ENCODE results near the gene PLPP3. TPM values are rescaled to one million over a fixed set of nuclear protein-coding genes. Genes with fewer than 3 reads are reported as not detected.

Gene PLPP3
- total RNA-seq, 1 experiment from 2014 or later = 17.5 TPM

GRCh38 chr1:56478734-56479133 lies 100.6 kb downstream of the PLPP3 start:
- Histone ChIP-seq H3K36me3 (no peaks in the 10 kb centered on the region), H3K4me3 (no peak overlapping the region)

GRCh38 chr1:56477164-56478111 lies 101.9 kb downstream of the PLPP3 start:
- peak overlapping the region; percentile 49 for H3K4me3 ChIP-seq
- no peaks in the 10 kb centered on the region for H3K36me3 ChIP-seq
- H3K9me3 ChIP-seq (replicated peaks) = no peaks in the 10 kb centered on the region
- peak overlapping the region; percentile 94 for H3K27ac ChIP-seq
- peaks cover 23% of the 10 kb centered on the region for H3K4me1 ChIP-seq (replicated peaks)
- no peaks in the 10 kb centered on the region for H3K27me3 ChIP-seq (replicated peaks)
- peak; percentile 78 to 82 for DNase-seq (ENCODE audit: low read depth in 1 of 2, low spot score in 2 of 2)

More at GRCh38 chr1:56478734-56479133, 100.6 kb downstream of the PLPP3 start:
- no peak overlapping the region for H3K27ac ChIP-seq
- no peak for DNase-seq (ENCODE audit: low read depth in 1 of 2, low spot score in 2 of 2)
- no peaks in the 10 kb centered on the region for H3K27me3 ChIP-seq (replicated peaks)
- peaks cover 23% of the 10 kb centered on the region for H3K4me1 ChIP-seq (replicated peaks)
- H3K9me3 ChIP-seq (replicated peaks) = no peaks in the 10 kb centered on the region

- no peak overlapping the region for H3K27ac ChIP-seq
- no peaks in the 10 kb centered on the region for H3K9me3 ChIP-seq (replicated peaks)
- no peaks in the 10 kb centered on the region for H3K27me3 ChIP-seq (replicated peaks)
- no peak for DNase-seq (ENCODE audit: low read depth in 1 of 2, low spot score in 2 of 2)
- no peaks in the 10 kb centered on the region for H3K36me3 ChIP-seq
- H3K4me1 ChIP-seq (replicated peaks) = peaks cover 23% of the 10 kb centered on the region
- no peak overlapping the region for H3K4me3 ChIP-seq
Measured at GRCh38 chr1:56473582-56474270, 105.6 kb downstream of the PLPP3 start.

DNA sequence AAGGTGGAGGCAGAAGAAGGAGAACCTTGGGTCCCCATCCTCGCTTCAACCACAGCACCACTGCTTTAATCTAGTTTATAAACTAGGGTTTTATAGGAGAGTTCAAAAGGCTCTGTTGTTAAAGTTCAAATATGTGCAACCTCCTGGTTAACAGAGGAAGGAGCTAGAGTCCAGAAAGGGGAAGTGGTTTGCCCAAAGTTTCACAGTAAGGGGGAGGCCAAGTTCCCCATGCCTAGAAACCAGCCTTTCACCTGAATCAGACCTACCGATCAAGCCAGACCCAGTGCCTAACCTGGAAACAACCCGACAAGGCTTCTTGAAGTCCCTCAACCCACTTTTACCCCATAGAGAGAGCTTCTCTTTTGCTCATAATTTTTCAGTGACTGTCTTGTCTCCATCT lies 106.5 kb downstream of the PLPP3 start:
- Histone ChIP-seq H3K9me3 (replicated peaks) (no peaks in the 10 kb centered on the region), H3K4me1 (replicated peaks) (peaks cover 23% of the 10 kb centered on the region), H3K27me3 (replicated peaks) (no peaks in the 10 kb centered on the region), H3K4me3 (no peak overlapping the region), H3K27ac (no peak overlapping the region), H3K36me3 (no peaks in the 10 kb centered on the region)
- no peak for DNase-seq (ENCODE audit: low read depth in 1 of 2, low spot score in 2 of 2)

DNA sequence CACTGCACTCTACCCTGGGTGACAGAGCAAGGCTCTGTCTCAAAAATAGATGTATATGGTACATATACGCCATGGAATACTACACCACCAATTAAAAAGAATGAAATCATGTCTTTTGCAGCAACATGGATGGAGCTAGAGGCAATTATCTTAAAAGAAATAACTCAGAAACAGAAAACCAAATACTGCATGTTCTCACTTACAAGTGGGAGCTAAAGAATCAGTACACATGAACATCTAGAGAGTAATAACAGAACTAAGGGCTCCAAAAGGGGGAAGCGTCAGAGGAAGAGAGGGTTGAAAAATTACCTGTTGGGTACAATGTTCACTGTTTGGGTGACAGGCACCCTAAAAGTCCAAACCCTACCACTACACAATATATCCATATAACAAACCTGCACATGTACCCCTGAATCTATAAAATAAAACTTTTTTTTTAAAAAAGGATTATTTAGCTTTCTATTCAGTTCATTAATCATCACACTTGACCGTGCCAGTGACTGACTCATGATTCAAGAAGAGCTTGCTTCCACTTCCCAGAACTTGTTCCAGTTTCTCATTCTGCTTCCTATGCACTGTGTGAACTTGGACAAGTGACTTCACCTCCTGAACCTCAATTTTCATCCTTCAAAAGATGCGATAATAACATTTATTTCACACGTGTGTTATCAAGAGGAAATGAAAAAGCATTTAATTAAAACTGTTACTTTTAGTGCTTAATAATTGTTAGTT lies 109.6 kb downstream of the PLPP3 start:
- H3K4me1 ChIP-seq (replicated peaks) = no peaks in the 10 kb centered on the region
- no peak for DNase-seq (ENCODE audit: low read depth in 1 of 2, low spot score in 2 of 2)
- H3K9me3 ChIP-seq (replicated peaks) = no peaks in the 10 kb centered on the region
- no peak overlapping the region for H3K4me3 ChIP-seq
- no peaks in the 10 kb centered on the region for H3K36me3 ChIP-seq
- no peaks in the 10 kb centered on the region for H3K27me3 ChIP-seq (replicated peaks)
- H3K27ac ChIP-seq = no peak overlapping the region

DNA sequence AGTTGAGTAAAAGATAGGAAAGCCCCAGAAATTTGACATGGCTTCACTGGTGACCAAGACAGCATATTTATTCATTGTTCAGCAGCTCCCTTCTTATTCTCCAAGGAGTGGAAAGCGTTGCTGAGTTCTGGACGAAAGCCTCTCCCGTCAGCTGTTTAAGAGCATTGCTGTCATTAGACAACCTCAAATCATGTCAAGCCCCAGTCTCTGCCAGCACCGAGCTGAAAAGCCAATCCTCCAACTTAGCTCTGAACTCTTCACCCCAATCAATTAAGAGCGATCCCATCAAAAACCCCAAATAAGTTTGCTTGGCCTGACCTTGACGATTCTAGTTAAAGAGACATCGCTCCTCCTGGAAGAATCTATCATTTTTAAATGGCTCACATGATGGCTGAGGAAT lies 110.8 kb downstream of the PLPP3 start:
- DNase-seq (ENCODE audit: low read depth in 1 of 2, low spot score in 2 of 2) = no peak
- no peak overlapping the region for H3K27ac ChIP-seq
- no peaks in the 10 kb centered on the region for H3K36me3 ChIP-seq
- no peaks in the 10 kb centered on the region for H3K27me3 ChIP-seq (replicated peaks)
- H3K4me1 ChIP-seq (replicated peaks) = no peaks in the 10 kb centered on the region
- no peaks in the 10 kb centered on the region for H3K9me3 ChIP-seq (replicated peaks)
- no peak overlapping the region for H3K4me3 ChIP-seq

DNA sequence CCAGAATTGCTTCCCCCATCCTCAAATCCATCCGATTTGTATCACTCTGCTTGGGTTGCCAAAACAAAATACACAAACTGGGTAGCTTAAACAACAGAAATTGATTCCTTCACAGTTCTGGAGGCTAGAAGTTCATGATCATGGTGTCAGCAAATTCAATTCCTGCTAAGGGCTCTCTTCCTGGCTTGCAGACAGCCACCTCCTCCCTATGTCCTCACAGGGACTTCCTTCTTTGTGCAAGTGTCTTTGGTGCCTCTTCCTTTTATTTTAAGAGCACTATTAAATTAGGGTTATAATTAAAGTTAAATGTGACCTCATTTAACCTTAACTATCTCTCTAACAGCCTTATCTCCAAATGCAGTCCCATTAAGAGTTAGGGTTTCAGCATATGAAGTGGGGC lies 112.8 kb downstream of the PLPP3 start:
- Histone ChIP-seq H3K27me3 (replicated peaks) (no peaks in the 10 kb centered on the region), H3K9me3 (replicated peaks) (no peaks in the 10 kb centered on the region), H3K27ac (no peak overlapping the region), H3K4me1 (replicated peaks) (no peaks in the 10 kb centered on the region), H3K4me3 (no peak overlapping the region), H3K36me3 (no peaks in the 10 kb centered on the region)
- no peak for DNase-seq (ENCODE audit: low read depth in 1 of 2, low spot score in 2 of 2)

- no peaks in the 10 kb centered on the region for H3K9me3 ChIP-seq (replicated peaks)
- DNase-seq (ENCODE audit: low read depth in 1 of 2, low spot score in 2 of 2) = no peak
- no peaks in the 10 kb centered on the region for H3K4me1 ChIP-seq (replicated peaks)
- no peak overlapping the region for H3K27ac ChIP-seq
- no peaks in the 10 kb centered on the region for H3K36me3 ChIP-seq
- no peak overlapping the region for H3K4me3 ChIP-seq
- no peaks in the 10 kb centered on the region for H3K27me3 ChIP-seq (replicated peaks)
Measured at GRCh38 chr1:56464294-56464693, 115.1 kb downstream of the PLPP3 start.

GRCh38 chr1:56463376-56463775 lies 116.0 kb downstream of the PLPP3 start:
- H3K4me3 ChIP-seq = no peak overlapping the region
- DNase-seq (ENCODE audit: low read depth in 1 of 2, low spot score in 2 of 2) = no peak
- no peak overlapping the region for H3K27ac ChIP-seq
- no peaks in the 10 kb centered on the region for H3K27me3 ChIP-seq (replicated peaks)
- H3K36me3 ChIP-seq = no peaks in the 10 kb centered on the region
- no peaks in the 10 kb centered on the region for H3K9me3 ChIP-seq (replicated peaks)
- no peaks in the 10 kb centered on the region for H3K4me1 ChIP-seq (replicated peaks)

- DNase-seq (ENCODE audit: low read depth in 1 of 2, low spot score in 2 of 2) = no peak
Measured at GRCh38 chr1:56462209-56462608, 117.2 kb downstream of the PLPP3 start.

GRCh38 chr1:56461158-56462127 lies 117.9 kb downstream of the PLPP3 start:
- no peaks in the 10 kb centered on the region for H3K27me3 ChIP-seq (replicated peaks)
- no peak overlapping the region for H3K4me3 ChIP-seq
- no peak overlapping the region for H3K27ac ChIP-seq
- no peak for DNase-seq (ENCODE audit: low read depth in 1 of 2, low spot score in 2 of 2)
- H3K36me3 ChIP-seq = no peaks in the 10 kb centered on the region
- no peaks in the 10 kb centered on the region for H3K9me3 ChIP-seq (replicated peaks)
- H3K4me1 ChIP-seq (replicated peaks) = no peaks in the 10 kb centered on the region

More at GRCh38 chr1:56462209-56462608, 117.2 kb downstream of the PLPP3 start:
- Histone ChIP-seq H3K4me3 (no peak overlapping the region), H3K36me3 (no peaks in the 10 kb centered on the region), H3K4me1 (replicated peaks) (no peaks in the 10 kb centered on the region), H3K27me3 (replicated peaks) (no peaks in the 10 kb centered on the region), H3K9me3 (replicated peaks) (no peaks in the 10 kb centered on the region), H3K27ac (no peak overlapping the region)

GRCh38 chr1:56459260-56459659 lies 120.1 kb downstream of the PLPP3 start:
- Histone ChIP-seq H3K36me3 (no peaks in the 10 kb centered on the region), H3K4me3 (no peak overlapping the region), H3K9me3 (replicated peaks) (no peaks in the 10 kb centered on the region), H3K27me3 (replicated peaks) (no peaks in the 10 kb centered on the region), H3K27ac (no peak overlapping the region), H3K4me1 (replicated peaks) (no peaks in the 10 kb centered on the region)
- DNase-seq (ENCODE audit: low read depth in 1 of 2, low spot score in 2 of 2) = no peak

All from SJSA1 (cell line).